ENCODE data around the gene DDT.
"Not testable (repeated sequence)": the region's sequence is repeated elsewhere in the genome, so short reads cannot be mapped to it uniquely, and the experiment has no call there.

DDT gene

DNA sequence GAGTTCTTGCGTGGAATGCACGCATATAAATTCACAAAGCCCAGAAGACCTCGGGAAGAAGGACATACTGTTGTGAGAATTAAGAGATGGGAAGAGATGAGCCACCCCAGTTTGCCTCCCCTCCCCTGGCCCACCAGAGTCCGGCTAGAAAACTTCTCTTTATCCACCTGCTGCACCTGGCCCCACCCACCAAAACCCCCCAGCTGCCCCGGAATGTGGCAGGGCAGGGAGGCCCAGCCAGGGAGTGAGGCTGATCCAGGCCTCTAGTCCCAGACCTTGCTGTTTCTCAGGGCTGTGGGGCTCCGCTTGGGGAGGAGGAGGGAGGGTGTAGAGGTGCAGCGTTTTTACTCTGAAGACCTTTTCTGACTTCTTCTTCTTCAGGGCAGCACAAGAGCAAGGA is 6.3 kb upstream of the DDT start:
- not testable (repeated sequence) for H3K4me1 ChIP-seq (ENCODE audit: control insufficient read depth, insufficient read depth, low read length); H3K36me3 ChIP-seq (ENCODE audit: control insufficient read depth, insufficient read depth, low read length); H3K27me3 ChIP-seq (ENCODE audit: control insufficient read depth, insufficient read depth, low read length); H3K27ac ChIP-seq (ENCODE audit: low read depth, low read length); H3K4me3 ChIP-seq (ENCODE audit: low read length); H3K9ac ChIP-seq (ENCODE audit: low read length)

DNA sequence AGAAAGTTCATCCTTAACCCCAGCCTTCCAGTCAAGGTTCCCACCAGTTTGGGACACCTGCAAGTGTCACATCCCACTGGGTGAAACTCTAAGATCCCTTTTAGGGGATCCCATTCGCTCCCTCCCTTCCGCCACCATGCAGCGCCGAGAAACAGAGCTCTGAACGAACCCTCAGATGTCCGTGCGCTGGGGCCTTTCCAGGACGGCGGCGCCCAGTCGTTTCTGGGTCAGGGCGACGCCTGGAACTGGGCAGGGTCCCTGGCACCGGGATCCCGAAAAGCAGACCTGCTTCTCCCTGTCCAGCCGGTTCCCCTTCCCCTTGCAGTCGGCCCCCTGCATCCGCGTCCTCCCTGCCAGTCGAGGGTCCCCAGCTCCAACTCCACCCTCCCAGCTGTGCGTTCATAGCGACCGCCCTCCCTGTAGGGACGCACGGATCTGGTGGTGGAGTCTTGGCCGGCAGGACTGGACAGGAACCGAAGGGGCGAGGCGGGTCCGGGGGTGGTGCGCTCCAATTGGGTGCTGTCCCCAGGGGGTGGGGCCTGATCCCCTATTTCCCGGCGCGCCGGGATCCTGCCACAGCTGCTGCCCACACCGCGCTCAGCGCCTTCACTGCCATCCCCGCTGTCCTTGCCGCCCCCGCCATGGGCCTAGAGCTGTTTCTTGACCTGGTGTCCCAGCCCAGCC is 5.5 kb upstream of the DDT start, which contains the start of gene GSTT2:
Gene GSTT2 (plus strand): TSS at position 578 of the 684 bp plus-strand sequence.
- H3K27me3 ChIP-seq (ENCODE audit: control insufficient read depth, insufficient read depth, low read length); H3K4me3 ChIP-seq (ENCODE audit: low read length); H3K9ac ChIP-seq (ENCODE audit: low read length); H3K36me3 ChIP-seq (ENCODE audit: control insufficient read depth, insufficient read depth, low read length); H3K4me1 ChIP-seq (ENCODE audit: control insufficient read depth, insufficient read depth, low read length); H3K27ac ChIP-seq (ENCODE audit: low read depth, low read length): not testable (repeated sequence)

DNA sequence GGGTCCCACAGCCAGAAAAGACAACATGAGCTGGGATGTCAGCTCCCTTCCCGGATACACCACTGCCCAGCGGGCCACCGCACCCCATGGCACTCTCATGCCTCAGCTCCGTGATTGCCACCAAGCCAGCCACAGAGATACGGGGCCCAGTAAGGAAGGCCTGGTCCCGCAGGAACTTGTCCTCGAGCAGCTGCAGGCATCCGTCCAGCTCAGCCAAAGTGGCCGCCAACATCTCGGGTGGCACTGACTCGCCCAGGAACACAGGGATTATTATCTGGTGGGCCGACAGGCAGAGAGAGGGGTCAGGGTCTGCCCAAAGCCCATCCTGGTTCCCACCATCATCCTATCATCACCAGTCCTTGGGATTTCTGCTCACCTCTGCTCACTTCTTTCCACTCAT is 3.1 kb upstream of the DDT start:
- not testable (repeated sequence) for H3K4me1 ChIP-seq (ENCODE audit: control insufficient read depth, insufficient read depth, low read length); H3K36me3 ChIP-seq (ENCODE audit: control insufficient read depth, insufficient read depth, low read length); H3K4me3 ChIP-seq (ENCODE audit: low read length); H3K27ac ChIP-seq (ENCODE audit: low read depth, low read length); H3K9ac ChIP-seq (ENCODE audit: low read length); H3K27me3 ChIP-seq (ENCODE audit: control insufficient read depth, insufficient read depth, low read length)

DNA sequence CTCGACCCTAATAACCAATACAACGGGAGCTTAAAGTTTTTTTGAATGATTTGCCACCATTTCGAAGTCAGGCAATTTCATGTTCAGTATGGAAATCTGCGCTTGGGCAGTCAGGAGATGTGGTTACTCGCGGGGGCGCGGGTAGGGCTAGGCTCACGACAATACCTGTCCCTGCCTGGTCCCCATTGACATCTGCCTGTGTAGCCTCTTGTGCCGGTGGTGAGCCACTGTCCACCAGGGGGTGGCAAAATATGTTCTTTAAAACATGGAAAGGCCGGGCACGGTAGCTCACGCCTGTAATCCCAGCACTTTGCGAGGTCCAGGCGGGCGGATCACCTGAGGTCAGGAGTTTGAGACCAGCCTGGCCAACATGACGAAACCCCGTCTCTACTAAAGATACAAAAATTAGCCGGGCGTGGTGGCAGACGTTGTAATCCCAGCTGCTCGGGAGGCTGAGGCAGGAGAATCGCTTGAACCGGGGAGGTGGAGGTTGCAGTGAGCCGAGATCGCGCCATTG is 653 bp upstream of the DDT start:
- H3K27me3 ChIP-seq (ENCODE audit: control insufficient read depth, insufficient read depth, low read length); H3K27ac ChIP-seq (ENCODE audit: low read depth, low read length); H3K4me1 ChIP-seq (ENCODE audit: control insufficient read depth, insufficient read depth, low read length); H3K4me3 ChIP-seq (ENCODE audit: low read length); H3K9ac ChIP-seq (ENCODE audit: low read length): not testable (repeated sequence)
- peaks cover 10% of the 10 kb centered on the region for H3K36me3 ChIP-seq (ENCODE audit: control insufficient read depth, insufficient read depth, low read length)

DNA sequence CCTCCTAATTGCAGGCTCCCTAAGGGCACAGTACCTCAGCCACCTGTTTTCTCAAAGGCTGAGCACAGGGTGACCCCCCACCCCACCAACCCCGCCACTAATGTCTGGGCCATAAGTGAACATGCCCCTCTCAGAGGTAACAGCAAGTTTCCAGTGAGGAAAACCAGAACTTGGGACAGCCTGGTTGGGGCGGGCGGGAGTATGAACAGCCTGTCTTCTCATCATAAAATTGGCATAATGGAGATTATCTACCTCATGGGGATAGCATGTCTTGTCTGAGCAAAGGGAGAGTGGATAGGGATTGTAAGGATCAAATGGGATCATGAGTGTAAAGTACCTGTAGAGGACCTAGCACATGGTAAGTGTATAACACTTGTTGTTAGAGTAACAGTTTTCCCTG is 2.3 kb downstream of the DDT start:
- H3K36me3 ChIP-seq (ENCODE audit: control insufficient read depth, insufficient read depth, low read length): peaks cover 10% of the 10 kb centered on the region
- H3K27me3 ChIP-seq (ENCODE audit: control insufficient read depth, insufficient read depth, low read length); H3K4me1 ChIP-seq (ENCODE audit: control insufficient read depth, insufficient read depth, low read length); H3K27ac ChIP-seq (ENCODE audit: low read depth, low read length); H3K9ac ChIP-seq (ENCODE audit: low read length); H3K4me3 ChIP-seq (ENCODE audit: low read length): not testable (repeated sequence)

DNA sequence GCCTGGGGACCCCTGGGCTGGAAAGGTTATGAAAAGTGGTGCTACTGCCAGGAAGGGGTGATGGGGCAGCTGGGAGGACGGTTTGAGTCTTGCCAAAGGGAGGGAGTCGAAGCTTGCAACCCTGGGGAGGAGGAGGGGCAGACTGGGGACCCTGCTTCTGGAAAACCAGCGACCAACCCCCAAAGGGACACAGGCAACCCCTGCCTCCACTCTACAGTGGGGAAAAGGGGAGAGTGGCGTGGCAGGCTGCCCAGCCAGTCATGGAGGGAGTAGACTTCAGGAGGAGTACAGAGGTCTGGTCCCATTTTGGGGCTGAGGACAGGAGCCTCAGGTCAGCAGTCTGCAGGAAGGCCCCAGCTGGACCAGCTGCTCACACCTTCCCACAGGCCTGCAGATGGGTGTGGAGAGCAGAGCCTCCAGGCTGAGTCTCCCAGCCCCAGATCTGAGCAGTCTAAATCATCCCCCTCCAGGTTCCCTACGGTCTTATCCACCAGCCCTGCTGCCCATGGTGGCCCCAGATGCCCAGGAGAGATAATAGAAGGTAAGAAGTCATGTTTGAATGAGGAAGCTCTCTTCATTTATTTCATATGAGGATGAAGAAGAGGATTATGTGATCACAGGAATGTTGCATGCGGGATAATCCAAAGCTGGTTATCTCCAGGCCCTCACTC is 3.3 kb downstream of the DDT start:
- no peaks in the 10 kb centered on the region for H3K27me3 ChIP-seq (ENCODE audit: control insufficient read depth, insufficient read depth, low read length)
- no peak overlapping the region for H3K27ac ChIP-seq (ENCODE audit: low read depth, low read length)
- no peak overlapping the region for H3K9ac ChIP-seq (ENCODE audit: low read length)
- H3K36me3 ChIP-seq (ENCODE audit: control insufficient read depth, insufficient read depth, low read length): peaks cover 10% of the 10 kb centered on the region
- no peaks in the 10 kb centered on the region for H3K4me1 ChIP-seq (ENCODE audit: control insufficient read depth, insufficient read depth, low read length)
- H3K4me3 ChIP-seq (ENCODE audit: low read length): no peak overlapping the region

DNA sequence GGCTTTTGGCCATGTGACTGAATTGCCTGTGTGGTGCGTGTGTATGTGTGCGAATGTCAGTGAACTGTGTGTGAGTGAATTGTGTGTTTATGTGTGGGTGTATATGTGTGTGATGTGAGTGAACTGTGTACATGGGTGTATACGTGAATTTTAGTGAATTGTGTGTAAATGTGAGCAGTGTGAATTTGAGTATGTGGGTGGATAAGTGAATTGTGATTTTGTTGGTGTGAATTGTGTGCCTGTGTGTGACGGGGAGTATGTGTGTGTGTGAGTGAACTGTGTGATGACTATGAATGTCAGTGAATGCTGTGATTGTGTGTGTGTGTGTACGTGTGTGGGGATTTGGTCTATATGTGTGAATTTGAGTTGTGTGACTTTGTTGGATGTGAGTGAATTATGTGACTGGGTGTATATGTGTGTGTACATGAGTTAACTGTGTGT is 4.0 kb downstream of the DDT start:
- Histone ChIP-seq H3K4me3 (ENCODE audit: low read length) (no peak overlapping the region), H3K4me1 (ENCODE audit: control insufficient read depth, insufficient read depth, low read length) (no peaks in the 10 kb centered on the region), H3K36me3 (ENCODE audit: control insufficient read depth, insufficient read depth, low read length) (peaks cover 10% of the 10 kb centered on the region), H3K9ac (ENCODE audit: low read length) (no peak overlapping the region), H3K27me3 (ENCODE audit: control insufficient read depth, insufficient read depth, low read length) (no peaks in the 10 kb centered on the region), H3K27ac (ENCODE audit: low read depth, low read length) (no peak overlapping the region)

DNA sequence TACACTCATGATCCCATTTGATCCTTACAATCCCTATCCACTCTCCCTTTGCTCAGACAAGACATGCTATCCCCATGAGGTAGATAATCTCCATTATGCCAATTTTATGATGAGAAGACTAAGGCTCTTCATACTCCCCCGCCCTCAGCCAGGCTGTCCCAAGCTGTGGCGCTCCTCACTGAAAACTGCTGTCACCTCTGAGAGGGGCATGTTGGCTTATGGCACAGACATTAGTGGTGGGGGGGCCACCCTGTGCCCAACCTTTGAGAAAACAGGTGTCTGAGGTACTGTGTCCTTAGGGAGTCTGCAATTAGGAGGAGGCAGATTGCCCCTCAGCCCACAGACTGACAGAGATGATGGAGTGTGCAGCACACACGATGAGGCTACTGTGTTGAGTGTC is 5.2 kb downstream of the DDT start:
- H3K27ac ChIP-seq (ENCODE audit: low read depth, low read length): no peak overlapping the region
- peaks cover 10% of the 10 kb centered on the region for H3K36me3 ChIP-seq (ENCODE audit: control insufficient read depth, insufficient read depth, low read length)
- no peak overlapping the region for H3K9ac ChIP-seq (ENCODE audit: low read length)
- H3K4me1 ChIP-seq (ENCODE audit: control insufficient read depth, insufficient read depth, low read length): no peaks in the 10 kb centered on the region
- H3K4me3 ChIP-seq (ENCODE audit: low read length): no peak overlapping the region
- H3K27me3 ChIP-seq (ENCODE audit: control insufficient read depth, insufficient read depth, low read length): no peaks in the 10 kb centered on the region

DNA sequence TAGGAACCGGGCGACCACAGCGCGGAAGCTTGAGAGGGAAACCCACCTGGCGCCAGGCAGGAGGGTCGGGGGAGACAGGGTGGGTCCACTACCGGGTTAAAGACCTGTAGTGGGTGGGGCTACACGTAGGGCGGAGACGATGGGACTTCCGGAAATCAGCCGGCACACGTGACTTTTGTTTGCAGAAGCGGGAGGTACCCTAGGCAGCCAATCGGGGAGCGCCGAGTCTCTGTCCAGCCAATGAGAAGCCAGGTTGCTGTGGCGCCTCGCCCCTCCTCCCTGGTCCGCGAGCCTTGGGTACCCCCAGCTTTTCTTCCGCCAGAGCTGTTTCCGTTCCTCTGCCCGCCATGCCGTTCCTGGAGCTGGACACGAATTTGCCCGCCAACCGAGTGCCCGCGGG is 7.7 kb downstream of the DDT start, which contains the start of gene DDTL:
Gene DDTL (plus strand): TSS at position 321 of the 400 bp plus-strand sequence. CDS start 27 bp downstream, at position 348.
- H3K27ac ChIP-seq (ENCODE audit: low read depth, low read length); H3K4me3 ChIP-seq (ENCODE audit: low read length); H3K4me1 ChIP-seq (ENCODE audit: control insufficient read depth, insufficient read depth, low read length); H3K27me3 ChIP-seq (ENCODE audit: control insufficient read depth, insufficient read depth, low read length); H3K9ac ChIP-seq (ENCODE audit: low read length): not testable (repeated sequence)
- peaks cover 10% of the 10 kb centered on the region for H3K36me3 ChIP-seq (ENCODE audit: control insufficient read depth, insufficient read depth, low read length)

DNA sequence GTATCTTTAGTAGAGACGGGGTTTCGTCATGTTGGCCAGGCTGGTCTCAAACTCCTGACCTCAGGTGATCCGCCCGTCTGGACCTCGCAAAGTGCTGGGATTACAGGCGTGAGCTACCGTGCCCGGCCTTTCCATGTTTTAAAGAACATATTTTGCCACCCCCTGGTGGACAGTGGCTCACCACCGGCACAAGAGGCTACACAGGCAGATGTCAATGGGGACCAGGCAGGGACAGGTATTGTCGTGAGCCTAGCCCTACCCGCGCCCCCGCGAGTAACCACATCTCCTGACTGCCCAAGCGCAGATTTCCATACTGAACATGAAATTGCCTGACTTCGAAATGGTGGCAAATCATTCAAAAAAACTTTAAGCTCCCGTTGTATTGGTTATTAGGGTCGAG is 8.1 kb downstream of the DDT start:
- H3K4me3 ChIP-seq (ENCODE audit: low read length); H3K4me1 ChIP-seq (ENCODE audit: control insufficient read depth, insufficient read depth, low read length); H3K27me3 ChIP-seq (ENCODE audit: control insufficient read depth, insufficient read depth, low read length); H3K9ac ChIP-seq (ENCODE audit: low read length); H3K27ac ChIP-seq (ENCODE audit: low read depth, low read length): not testable (repeated sequence)
- H3K36me3 ChIP-seq (ENCODE audit: control insufficient read depth, insufficient read depth, low read length): peaks cover 10% of the 10 kb centered on the region

DNA sequence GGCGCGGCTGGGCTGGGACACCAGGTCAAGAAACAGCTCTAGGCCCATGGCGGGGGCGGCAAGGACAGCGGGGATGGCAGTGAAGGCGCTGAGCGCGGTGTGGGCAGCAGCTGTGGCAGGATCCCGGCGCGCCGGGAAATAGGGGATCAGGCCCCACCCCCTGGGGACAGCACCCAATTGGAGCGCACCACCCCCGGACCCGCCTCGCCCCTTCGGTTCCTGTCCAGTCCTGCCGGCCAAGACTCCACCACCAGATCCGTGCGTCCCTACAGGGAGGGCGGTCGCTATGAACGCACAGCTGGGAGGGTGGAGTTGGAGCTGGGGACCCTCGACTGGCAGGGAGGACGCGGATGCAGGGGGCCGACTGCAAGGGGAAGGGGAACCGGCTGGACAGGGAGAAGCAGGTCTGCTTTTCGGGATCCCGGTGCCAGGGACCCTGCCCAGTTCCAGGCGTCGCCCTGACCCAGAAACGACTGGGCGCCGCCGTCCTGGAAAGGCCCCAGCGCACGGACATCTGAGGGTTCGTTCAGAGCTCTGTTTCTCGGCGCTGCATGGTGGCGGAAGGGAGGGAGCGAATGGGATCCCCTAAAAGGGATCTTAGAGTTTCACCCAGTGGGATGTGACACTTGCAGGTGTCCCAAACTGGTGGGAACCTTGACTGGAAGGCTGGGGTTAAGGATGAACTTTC is 13.0 kb downstream of the DDT start, which contains the start of gene GSTT2B:
Gene GSTT2B (minus strand): TSS at position 112 of the 688 bp plus-strand sequence. CDS start 64 bp downstream, at position 48.
- H3K4me1 ChIP-seq (ENCODE audit: control insufficient read depth, insufficient read depth, low read length); H3K4me3 ChIP-seq (ENCODE audit: low read length); H3K36me3 ChIP-seq (ENCODE audit: control insufficient read depth, insufficient read depth, low read length); H3K9ac ChIP-seq (ENCODE audit: low read length); H3K27ac ChIP-seq (ENCODE audit: low read depth, low read length); H3K27me3 ChIP-seq (ENCODE audit: control insufficient read depth, insufficient read depth, low read length): not testable (repeated sequence)

DNA sequence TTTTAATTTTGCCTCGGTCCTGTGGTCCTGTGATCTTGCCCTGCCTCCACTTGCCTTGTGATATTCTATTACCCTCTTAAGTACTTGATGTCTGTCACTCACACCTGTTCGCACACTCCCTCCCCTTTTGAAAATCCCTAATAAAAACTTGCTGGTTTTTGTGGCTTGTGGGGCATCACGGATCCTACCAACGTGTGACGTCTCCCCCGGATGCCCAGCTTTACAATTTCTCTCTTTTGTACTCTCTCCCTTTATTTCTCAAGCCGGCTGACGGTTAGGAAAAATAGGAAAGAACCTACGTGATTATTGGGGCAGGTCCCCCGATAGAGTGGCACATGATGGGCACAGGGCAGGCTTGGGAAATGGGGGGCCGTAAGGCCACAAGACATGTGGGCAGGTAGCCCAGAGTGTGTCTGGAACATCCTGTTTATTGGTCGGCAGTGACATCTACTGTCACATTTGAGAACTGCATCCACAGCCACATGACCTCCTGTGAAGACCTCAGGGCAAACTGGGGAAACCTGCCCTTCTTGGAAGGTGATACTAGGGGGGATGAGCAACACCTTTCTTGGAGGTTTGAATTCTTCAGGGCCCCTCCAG is 17.8 kb downstream of the DDT start:
- not testable (repeated sequence) for H3K27ac ChIP-seq (ENCODE audit: low read depth, low read length); H3K4me3 ChIP-seq (ENCODE audit: low read length); H3K4me1 ChIP-seq (ENCODE audit: control insufficient read depth, insufficient read depth, low read length); H3K9ac ChIP-seq (ENCODE audit: low read length); H3K27me3 ChIP-seq (ENCODE audit: control insufficient read depth, insufficient read depth, low read length); H3K36me3 ChIP-seq (ENCODE audit: control insufficient read depth, insufficient read depth, low read length)

Data from rectal smooth muscle tissue (tissue), 1 donor.